Sciatic nerve (tissue), 2 donors: ENCODE data around the gene ABCC11. TPM values are rescaled to one million over a fixed set of nuclear protein-coding genes. Genes with fewer than 3 reads are reported as not detected.
"Not testable (repeated sequence)": the region's sequence is repeated elsewhere in the genome, so short reads cannot be mapped to it uniquely, and the experiment has no call there.

Experiments
- ATAC-seq: fragments of 200-7000 bp; cut with Tn5 transposase; one replicate; pipeline ENCODE4 v1.9.1; 2020; ENCODE audit warnings: mild to moderate bottlenecking, moderate library complexity
- DNase-seq: peaks from one replicate; pipeline ENCODE4 v3.0.0-alpha.2; 2020; ENCODE audit warnings: low spot score
- intact Hi-C: fragments of 100-400 bp; cut with DNase I; formaldehyde crosslinking; loops from one replicate; pipeline ENCODE4 v1.14.2; 2022
- total RNA-seq: library from RNA; stranded (reverse); fragmentation: NEBNext Ultra II Directional; extraction: Animal tissue kit (Norgen Biotek cat#: 25700); gene quantifications from one replicate; pipeline ENCODE4 v1.2.1, GENCODE V29; 2021
- donor health status: DM: no; HTN: no; CAD: no.
- donor health status: DM: no; HTN: no; CAD: no.

Gene ABCC11
- total RNA-seq, 1 donor from 2014 or later = not detected

DNA sequence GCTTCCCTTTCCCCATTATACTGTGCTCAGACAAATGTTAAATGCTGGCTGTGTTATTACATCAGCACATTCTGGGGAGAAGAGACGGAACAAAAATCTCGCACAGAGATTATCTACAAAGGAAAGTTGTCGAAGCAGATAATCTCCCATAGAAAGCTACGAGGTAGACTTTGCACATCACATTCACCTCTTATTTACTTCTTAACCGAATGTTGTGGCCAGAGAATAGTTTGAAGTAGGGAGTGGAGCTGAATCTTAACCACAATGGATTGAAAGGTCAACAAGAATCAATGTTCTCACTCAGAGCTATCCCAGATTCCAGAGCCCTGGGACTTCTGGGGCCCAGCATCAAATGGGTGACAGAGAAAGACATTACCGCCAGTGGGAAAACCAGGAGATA is 31.6 kb downstream of the ABCC11 start:
- ATAC-seq = no peak
- intact Hi-C loops = no loop called here
- DNase-seq = no peak

GRCh38 chr16:48212033-48212432 is 35.3 kb downstream of the ABCC11 start:
- DNase-seq (no peak), ATAC-seq (no peak)
- intact Hi-C loops = no loop called here

DNA sequence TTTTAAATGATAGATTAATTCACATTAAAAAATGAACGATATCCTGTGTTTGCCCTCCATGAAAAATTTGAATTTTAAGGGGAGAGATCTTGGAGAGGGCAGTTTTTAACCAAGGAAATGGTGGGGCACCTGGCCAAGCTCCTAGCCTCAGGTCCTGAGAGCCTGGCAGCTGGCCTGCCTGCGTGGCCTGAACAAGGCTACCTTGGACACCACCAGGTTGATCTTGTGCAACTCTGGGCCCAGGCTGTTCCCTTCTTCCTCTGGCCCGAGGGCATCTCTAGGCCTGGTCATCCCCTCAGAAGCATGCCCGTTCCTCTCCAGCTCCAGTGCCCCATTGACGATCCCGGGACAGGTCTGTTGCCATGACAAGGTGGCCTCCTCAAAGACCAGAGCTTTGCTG is 36.6 kb downstream of the ABCC11 start:
- intact Hi-C loops = no loop called here
- ATAC-seq (no peak), DNase-seq (no peak)

DNA sequence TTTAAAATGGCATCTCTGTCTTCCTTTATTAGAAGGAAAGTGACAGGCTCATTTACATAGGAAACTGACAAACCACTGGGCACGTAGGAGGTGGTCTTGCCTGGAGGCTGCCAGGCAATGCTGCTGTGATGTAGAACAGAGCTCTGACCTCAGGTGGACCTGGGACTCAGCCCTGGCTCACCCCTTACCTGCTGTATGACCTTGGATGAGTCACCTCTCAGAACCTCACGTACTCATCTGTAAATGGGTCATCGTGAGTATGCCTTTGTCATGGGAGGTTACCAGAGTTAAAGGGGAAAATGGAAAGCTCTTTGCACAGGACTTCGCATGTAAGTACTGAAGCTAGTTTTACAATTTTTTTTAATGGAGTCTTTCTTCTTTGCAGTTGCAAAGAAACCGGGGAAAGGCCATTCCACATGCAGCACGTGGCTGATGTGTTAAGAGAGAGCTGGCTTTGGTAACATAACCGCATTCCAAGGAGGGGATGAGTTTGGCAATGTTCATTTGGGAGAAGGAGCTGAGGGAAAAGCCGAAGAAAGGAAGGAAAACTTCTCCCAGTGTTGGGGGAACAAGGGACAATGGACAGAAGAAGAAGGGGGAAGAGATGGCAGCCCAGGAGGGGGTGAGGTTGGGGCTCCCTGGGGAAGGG is 40.6 kb downstream of the ABCC11 start:
- intact Hi-C loops = no loop called here
- ATAC-seq (no peak), DNase-seq (no peak)

DNA sequence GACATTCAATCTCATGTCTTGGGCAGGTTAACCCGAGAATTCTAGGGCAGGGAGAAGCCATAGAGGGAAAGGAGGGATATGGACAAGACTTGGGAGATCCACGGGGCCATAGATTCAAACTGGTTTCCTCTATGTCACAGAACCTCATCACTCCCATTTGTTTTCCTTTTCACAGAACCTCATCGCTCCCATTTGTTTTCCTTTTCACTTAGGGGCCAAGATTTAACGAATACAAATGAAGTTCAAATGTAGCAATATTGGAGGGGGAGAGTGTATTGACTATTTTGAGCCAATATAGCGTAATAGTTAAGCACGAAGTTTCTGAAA is 42.6 kb downstream of the ABCC11 start:
- DNase-seq = no peak
- intact Hi-C loops = no loop called here
- no peak for ATAC-seq

- ATAC-seq = no peak
- intact Hi-C loops = no loop called here
- DNase-seq = no peak
Measured at GRCh38 chr16:48203974-48204824, 43.1 kb downstream of the ABCC11 start.

DNA sequence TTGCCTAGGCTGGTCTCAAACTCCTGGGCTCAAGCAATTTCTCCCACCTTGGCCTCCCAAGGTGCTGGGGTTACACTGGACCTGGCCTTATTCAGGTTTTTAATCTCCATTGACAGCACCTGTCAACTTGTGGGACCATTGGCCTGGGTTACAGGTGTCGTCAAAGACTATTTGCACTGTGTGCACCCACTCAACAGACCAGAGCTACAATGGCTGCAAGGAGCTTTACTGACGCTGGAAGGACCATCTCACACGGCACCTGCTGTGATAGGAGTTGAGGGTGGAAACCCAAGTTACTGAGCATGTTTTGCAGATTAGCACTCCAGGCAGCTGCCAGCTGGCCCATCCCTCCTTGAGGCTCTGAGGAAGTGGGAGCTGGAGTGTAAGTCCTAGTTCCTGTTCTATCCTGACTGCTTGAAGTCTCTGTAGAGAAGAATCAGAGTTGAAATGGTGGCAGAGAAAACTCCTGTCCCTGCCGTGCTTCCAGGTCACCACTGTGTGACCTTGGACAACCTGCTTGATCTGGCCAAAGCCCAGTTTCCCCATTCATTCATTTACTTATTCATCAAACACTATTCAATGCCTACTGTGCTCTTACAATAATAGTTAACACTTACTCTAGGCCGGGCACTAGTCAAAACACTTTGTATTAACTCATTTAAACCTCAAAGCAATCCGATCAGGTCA is 45.7 kb downstream of the ABCC11 start:
- DNase-seq = peak; percentile 25

GRCh38 chr16:48197294-48197693 is 50.0 kb downstream of the ABCC11 start:
- intact Hi-C loops = no loop called here
- DNase-seq (no peak), ATAC-seq (no peak)

More for the DNA sequence above, 45.7 kb downstream of the ABCC11 start:
- intact Hi-C loops = no loop called here
- peak; percentile 22 for ATAC-seq

GRCh38 chr16:48194828-48195556 is 52.3 kb downstream of the ABCC11 start:
- intact Hi-C loops = no loop called here
- no peak for ATAC-seq
- DNase-seq = no peak

DNA sequence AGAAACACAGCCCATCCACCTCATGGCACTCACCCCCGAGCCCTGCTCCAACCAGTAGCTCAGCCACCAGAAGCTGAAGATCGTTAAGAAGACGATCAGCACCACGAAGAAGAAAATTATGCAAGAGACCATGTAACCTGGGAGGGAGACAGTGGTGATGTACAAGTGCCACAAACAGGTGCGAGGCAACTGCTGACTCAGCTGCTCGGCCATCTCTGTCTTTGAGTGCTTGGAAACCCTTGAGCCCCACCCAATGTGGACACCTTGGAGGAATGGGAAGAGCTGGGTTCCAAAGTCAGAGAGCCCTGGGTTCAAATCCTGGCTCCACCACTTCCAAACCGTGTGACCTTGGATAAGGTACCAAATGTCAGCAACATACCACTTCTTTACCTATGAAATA is 53.5 kb downstream of the ABCC11 start:
- intact Hi-C loops = no loop called here
- ATAC-seq (no peak), DNase-seq (peak; percentile 28)

DNA sequence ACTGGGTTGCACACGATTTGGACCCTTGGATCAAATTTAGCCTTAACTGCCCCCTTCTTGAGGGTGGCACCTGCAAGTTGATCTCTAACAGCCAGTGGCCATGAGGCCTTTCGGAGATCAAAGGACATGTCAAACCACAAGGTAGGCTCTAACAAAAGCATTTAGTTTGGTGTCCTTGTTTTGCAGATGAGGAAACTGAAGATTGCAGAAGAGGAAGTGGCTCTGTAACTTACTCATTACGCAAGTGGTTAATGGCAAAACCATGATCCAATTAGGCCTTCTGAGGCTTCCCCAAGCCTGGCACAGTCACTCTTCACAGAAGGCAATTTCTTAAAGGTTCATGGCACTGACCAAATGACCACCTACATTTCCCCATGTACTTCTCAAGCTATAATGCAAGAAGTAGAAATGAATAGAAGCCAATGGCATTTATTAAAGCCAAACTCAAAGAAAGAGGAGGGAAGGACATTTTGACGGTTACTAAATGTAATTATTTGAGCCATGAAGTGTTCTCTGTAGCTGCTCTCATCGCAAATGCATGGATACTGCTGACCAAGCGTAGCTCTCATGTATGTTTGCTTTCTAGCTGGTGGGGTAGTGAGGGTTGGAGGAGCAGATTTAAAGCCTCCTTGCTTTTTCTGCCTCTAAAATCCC is 58.8 kb downstream of the ABCC11 start:
- no peak for ATAC-seq
- no peak for DNase-seq
- intact Hi-C loops = no loop called here

DNA sequence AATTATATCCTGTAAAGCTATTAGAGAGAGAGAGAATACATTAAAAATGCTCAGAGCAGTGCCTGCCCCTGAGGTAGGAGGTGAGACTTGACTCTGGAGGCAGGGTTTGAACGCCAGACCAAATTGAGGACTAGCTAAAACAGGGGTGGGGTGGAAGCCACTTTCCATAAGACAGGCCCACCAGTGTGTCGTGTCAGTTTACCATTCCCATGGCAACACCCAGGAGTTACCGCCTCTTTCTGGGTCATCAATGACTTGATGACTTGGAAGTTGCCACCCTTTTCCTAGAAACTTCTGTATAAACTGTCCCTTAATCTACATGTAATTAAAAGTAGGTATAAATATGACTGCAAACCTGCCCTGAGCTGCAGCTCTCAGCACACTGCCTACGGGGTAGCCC is 59.6 kb downstream of the ABCC11 start:
- DNase-seq = no peak
- no peak for ATAC-seq
- intact Hi-C loops = no loop called here

- DNase-seq = no peak
- no peak for ATAC-seq
Measured at GRCh38 chr16:48184681-48185080, 62.7 kb downstream of the ABCC11 start.

DNA sequence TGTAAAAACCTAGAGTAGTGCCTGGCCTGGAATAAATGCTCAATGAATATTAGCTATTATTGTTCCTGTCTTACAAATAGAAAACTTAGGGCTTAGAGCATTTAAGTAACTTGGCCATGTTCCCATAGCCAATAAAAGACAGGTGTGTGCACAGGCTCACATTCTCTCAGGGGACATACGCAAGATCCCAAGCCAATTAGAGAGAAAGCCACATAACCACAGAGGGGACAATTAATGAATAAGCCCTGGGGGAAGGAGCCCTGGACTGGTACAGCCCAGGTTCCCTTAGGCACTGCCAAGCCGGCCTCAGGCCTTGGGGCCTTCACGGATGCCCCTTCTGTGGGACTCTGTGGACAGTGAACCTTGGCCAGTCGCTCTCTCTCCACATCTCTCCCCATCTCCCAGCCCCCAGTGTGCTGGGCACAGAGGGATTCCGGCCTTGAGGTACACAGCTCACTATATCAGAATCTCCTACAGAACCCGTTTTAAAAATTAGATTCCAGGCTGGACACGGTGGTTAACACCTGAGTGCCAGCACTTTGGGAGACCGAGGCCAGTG is 64.3 kb downstream of the ABCC11 start:
- intact Hi-C loops = no loop called here
- no peak for DNase-seq
- no peak for ATAC-seq

More at GRCh38 chr16:48184681-48185080, 62.7 kb downstream of the ABCC11 start:
- intact Hi-C loops = no loop called here

DNA sequence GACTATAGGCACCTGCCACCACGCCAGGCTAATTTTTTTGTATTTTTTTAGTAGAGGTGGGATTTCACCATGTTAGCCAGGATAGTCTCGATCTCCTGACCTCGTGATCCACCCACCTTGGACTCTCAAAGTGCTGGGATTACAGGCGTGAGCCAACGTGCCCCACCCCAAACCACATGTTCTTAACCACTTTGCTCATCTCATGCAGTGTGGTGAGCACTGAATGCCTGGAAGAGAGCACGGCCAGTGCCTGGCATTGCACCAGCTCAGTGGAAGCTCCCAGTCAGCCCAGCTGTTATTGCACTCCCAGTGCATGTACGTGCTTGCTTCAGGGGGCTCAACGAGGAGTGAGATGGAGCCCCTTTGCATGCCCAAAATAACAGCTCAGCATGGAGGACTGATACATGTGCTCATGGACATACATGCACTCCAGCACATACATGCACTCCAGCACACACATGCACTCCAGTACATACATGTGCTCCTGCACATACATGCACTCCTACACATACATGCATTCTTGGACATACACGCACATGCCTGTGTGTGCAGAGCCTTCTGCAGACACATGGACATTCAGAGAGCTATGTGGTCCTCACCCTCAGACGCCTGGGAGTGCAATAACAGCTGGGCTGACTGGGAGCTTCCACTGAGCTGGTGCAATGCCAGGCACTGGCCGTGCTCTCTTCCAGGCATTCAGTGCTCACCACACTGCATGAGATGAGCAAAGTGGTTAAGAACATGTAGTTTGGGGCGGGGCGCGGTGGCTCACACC is 65.4 kb downstream of the ABCC11 start:
- DNase-seq, intact Hi-C loops, ATAC-seq: not testable (repeated sequence)

DNA sequence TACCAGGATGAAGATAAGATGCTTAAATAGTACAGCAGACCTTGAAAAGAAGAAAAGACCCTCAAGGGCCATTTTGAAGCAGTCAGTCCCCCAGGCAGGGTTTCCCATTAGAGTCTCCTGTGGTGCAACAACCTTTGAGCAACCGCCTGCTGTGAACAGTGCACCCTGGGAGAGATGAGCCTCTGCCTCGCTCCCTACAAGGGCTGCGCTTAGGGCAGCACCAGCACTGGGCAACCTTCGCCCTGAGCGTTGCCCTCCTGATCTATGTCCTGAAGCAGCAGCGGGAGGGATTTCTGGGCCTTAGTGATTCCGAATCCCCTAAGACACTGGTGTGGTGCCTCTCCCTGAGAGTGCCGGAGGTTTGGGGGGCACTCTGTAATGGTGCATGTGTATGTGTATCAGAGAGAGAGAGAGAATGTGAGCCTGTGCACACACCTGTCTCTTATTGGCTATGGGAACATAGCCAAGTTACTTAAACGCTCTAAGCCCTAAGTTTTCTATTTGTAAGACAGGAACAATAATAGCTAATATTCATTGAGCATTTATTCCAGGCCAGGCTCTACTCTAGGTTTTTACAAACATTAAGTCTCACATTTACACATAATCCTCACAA is 66.4 kb downstream of the ABCC11 start:
- no peak for ATAC-seq
- no peak for DNase-seq
- intact Hi-C loops = no loop called here

GRCh38 chr16:48176635-48177408 is 70.5 kb downstream of the ABCC11 start:
- ATAC-seq (no peak), DNase-seq (no peak)
- intact Hi-C loops = no loop called here
